ENCODE results near the gene ATP1B4.

Gene ATP1B4

DNA sequence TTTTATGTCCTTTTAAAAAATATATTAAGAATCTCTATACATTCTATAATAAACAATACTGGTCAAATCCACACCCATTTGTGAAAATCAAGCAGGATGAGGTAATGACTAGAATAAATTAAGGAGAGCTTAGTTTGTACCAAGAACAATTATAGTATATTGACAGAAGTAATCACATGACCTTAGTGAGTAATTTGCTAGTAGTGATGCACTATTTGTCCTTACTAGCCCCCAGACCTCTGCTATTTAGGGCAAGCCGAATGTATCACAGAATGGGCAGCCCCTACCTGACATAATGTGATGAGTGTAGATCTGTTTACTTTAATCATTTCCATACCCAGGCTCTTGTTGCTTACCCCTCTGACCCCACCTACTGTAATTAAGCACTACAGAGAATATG, 15.8 kb downstream of the ATP1B4 start:
- DNase-seq = no peak

DNA sequence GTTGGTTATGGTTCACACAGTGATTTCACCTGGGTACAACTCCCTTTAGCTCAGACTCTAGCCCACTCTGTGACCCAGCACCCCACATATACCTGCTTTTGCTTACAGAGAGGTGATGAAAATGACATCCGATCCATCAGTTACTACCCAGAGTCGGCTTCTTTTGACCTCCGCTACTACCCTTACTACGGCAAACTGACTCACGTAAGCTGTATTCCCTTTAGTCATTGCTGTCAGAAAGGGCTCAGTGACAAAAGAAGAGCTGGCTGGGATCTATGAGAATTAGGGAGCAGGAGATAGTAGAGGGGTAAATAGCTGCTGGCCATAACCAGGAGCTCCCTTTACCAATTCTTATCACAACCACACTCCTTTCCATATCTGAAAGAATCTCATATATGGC, 16.7 kb downstream of the ATP1B4 start:
- no peak for DNase-seq

- no peak for DNase-seq
These were observed 18.2 kb downstream of the ATP1B4 start for GRCh38 chrX:120379937-120380681.

DNA sequence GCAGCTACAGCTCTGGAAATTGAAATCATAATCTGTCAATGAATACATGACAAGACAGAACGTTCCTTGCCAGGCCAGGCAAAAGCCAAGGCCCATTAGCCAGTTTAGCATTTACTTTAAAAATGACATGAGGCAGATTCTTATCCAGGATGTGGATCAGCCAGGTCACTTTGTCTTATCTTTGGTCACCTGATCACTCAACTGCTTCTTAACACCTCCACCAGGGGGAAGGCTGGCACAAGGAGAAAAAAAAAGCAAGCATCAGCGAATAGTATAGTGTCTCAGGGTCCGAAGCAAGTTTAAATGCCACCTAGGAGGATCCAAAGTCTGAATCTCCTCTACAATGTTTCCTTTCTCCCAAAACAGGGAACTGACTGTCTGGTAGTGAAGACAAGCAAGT, 18.8 kb downstream of the ATP1B4 start:
- DNase-seq = no peak

DNA sequence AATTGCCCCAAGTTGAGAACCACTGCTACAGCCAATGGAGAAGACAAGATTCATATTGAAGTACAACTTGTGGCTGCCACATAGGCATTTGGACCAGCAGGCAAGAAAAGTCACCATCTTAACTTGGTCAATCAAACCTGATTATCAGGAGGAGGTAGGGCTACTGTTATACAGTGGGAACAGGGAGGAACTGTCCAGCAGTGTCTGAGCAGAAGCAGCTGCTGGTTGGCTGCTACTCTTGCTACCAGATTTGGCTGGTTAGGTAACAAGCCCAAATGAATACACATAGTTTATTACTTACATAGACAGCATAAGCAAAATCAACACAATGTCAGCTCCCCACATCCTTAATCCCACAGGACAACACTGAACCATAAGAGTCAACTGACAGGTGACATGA, 39.4 kb downstream of the ATP1B4 start:
- no peak for DNase-seq

GRCh38 chrX:120402369-120402768, 40.5 kb downstream of the ATP1B4 start:
- DNase-seq = no peak

DNA sequence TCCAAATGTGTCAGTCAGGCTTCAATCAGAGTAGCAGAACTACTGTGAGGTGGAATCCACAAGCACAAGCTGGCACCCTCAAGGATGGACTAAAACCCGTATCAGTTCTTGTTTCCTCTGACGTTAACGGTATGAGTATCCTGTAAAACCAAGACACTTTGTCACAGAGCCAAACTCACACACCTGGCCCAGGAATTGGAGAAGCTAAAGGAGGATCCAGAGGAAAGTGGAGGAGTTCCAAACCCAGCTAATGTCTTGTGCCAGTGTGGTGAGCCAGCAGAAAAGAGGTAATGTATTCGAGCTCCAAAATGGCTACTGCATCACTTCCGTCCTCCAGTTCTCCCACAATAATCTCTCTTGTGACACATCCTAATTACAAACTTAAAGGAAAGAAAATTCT, 44.7 kb downstream of the ATP1B4 start:
- no peak for DNase-seq

GRCh38 chrX:120408168-120408567, 46.3 kb downstream of the ATP1B4 start:
- DNase-seq = no peak

- DNase-seq = no peak
These were observed 57.6 kb downstream of the ATP1B4 start for GRCh38 chrX:120419463-120419862.

- DNase-seq = no peak
These were observed 64.7 kb downstream of the ATP1B4 start for GRCh38 chrX:120426599-120426998.

DNA sequence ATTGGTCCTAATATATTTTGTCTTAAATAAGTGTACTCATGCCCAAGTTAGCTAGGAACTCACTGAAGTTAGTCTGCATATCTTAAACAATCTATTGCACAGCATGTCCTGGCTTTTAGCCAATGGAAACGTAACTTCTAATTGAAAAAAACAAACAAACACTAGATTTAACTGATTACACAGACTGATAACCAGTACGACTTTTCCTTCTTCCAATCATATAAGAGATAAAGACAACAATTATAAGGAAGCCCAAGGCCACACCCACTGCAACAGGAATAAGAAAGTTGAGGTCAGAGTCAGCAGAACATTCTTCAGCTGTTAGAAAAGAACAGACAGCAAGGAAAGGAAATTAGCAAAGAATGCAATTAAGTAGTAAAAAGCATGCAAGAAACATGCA, 66.4 kb downstream of the ATP1B4 start:
- no peak for DNase-seq

- DNase-seq = no peak
These were observed 68.1 kb downstream of the ATP1B4 start for GRCh38 chrX:120429776-120430540.

Data from midbrain (tissue), 1 donor.